ENCODE data around the gene UGGT1.
A peak's percentile ranks its signal among the peaks of the same experiment; 100 is the strongest.
"Not testable (repeated sequence)": the region's sequence is repeated elsewhere in the genome, so short reads cannot be mapped to it uniquely, and the experiment has no call there.

Gene UGGT1

DNA sequence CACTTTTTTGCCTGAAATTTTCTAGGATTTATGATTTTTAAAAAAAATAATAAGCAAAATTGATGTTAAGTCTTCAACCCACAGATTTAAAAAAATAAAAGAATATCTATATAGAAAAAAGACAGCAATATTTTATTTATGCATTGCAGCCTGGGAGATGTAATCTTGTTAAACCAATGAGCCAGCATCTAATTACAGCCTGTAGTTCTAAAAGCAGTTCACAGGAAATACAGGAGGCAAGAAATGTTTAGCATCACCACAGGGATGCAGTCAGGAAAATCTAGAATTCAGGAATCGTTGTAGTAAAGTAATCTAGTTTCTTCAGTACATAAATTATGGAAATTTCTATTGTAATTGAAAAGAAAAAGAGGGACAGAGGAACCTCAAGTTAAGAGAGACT is 17.2 kb downstream of the UGGT1 start:
- DNase-seq, result peak; percentile 2 to 49

DNA sequence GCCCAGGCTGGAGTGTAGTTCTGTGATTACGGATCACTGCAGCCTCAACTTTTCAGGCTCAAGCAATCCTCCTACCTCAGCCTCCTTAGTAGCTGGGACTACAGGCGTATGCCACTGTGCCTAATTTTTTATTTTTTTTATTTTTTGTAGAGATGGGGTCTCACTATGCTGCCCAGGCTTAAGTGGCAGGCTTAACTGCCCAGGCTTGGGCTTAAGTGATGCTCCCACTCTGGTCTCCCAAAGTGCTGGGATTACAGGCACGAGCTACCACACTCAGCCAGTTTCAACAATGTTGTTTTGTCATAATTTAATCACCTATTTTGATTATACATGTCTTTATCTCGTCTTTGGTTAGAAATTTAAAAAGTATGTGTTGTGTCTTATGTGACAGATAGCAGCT is 18.2 kb downstream of the UGGT1 start:
- DNase-seq, result no peak

DNA sequence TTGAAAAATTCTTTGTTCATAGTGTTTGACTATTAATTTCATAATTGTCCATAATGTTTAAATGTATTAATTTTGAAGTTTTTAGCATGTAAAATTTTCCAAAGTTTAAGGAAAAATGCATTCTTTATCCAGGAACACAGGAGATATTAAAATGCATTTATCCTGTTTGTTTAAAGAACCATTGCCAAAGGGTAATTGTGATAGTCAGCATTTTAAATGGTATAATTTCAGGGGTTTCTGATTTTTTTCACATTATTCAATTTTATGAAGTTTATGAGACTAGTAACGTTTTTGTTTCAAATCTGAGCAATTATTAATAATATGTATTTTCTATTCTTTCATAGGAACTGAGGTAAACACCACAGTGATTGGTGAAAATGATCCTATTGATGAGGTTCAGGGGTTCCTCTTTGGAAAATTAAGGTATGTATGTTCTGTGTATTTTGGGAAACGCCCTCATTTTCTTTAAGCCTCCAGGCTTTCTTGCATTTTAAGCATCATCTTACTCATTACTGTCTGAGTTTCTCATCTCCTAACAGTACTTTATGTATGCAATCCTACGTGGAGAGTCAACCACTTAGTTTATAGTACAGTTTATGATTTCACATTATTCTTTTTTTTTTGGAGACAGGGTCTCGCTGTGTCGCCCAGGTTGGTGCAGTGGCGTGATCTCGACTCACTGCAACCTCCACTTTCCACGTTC is 25.1 kb downstream of the UGGT1 start:
- DNase-seq, result no peak

DNA sequence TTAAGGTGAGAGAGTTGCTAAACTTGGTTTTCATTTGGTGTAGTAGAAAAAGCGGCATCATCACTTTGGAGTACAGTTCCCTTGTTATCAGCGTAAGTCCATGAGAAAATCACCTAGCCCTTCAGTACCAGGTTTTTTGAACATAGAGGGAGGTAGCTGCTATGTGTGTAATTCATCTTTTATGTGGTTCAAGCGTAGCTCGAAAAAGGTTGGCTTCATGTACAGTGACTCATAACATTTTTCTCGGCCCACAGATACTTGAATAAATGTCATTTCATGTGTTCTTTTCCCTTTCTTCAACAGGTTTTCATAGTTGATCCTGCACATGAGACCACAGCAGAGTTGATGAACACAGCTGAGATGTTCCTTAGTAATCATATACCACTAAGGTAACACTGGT is 43.6 kb downstream of the UGGT1 start:
- DNase-seq, result no peak

DNA sequence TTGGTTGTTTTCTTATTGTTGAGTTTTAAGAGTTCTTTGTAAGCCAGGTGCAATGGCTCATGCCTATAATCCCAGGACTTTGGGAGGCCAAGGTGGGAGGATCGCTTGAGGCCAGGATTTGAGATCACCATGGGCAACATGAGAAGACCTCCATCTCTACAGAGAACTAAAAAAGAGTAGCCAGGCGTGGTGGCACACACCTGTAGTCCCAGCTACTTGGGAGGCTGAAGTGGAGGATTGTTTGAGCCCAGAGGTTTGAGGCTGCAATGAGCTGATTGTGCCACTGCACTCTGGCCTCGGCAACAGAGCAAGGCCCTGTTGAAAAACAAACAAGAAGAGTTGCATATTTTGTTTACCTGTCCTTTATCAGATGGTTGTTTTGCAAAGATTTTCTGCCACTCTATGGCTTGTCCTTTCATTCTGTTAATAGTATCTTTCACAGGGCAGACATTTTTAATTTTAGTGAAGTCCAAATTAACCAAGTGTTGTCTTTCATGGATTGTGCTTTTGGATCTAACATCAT is 46.2 kb downstream of the UGGT1 start:
- DNase-seq, result no peak

DNA sequence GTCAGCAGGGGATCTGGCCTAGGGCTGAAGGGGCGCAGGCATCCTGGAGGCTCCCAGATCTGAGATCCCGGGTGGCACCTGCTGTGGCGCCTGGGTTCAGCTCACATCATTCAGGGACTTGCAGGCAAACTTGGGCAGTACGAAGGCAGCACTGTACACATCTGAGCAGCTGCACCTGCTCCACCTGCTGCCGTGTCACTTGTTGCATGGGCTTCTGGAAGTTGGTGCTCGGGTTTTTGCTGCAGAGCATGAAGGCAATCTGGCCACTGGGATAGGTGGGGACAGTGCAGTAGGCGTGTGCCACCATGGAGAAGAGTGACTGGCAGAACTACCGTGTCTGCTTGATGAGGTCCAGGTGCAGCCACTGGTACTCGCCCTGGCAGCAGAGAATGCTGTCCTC is 48.6 kb downstream of the UGGT1 start:
- DNase-seq, result no peak

DNA sequence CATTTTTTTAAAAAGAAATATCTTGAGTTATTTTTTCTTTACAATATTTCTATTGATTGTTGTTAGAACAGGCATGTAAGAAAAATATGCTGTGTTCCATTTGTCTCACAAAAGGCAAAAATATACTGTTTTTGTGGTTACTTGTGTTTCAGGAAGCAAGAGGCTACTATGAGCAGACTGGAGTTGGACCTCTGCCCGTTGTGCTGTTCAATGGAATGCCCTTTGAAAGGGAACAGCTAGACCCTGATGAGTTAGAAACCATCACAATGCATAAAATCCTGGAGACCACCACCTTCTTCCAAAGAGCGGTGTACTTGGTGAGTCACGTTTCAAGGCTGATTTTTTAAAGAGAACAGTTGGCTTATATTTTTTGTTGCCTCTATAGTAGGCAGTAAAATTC is 54.7 kb downstream of the UGGT1 start:
- no peak for DNase-seq

DNA sequence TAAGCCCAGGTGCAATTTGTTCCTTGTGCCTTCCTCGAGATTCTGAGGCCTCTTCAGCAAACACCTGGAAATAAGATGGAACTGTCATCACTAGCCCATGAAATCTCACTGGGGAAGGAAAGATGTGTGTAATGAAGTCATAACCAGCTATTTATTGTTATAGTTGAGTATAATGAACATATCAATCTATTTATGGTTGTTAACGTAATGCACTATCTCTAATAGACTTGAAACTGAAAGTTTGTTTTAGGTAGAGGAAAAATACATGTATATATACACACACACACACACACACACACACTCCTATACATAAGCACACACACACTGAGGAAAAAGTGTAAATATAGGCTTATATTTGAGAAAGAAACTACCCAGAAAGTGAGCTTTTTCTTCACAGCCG is 62.8 kb downstream of the UGGT1 start:
- DNase-seq, result no peak

DNA sequence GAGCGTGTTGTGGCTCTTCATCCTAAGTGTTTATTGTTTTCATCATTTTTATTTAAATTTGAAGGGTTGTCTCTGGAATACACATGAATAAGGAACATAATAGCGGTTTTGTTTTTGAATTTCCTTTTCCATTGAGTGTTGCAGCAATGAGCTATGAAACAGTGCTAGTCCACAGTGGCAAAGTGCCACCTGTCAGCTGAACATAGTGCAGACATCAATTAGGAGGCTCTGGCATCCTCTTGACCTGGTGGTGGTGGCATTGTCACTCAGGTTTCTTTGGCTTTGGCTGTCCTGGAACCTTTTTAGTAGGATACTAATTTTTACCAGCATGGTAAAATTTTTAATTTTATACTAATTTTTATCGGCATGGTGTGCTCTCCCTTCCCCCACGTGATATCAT is 63.2 kb downstream of the UGGT1 start:
- DNase-seq, result no peak

DNA sequence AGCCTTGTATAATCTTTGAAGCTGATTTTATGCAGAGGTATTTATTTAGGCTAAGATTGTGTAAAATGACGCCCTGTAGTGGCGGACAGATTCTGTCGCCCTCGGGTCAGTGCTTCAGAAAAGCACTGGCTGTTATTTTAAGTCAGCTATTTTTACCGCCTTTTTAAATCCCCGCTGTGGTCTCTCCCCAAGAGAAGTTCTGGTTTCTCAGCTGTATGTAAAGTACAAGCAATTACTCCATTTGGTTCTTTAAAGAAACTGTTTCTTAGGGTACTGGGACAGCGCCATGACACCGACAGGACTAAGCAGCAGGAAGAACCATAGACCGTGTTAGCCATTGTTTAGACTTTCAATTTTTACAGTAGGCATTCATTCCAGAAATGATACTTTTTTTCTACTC is 65.0 kb downstream of the UGGT1 start:
- DNase-seq, result no peak

DNA sequence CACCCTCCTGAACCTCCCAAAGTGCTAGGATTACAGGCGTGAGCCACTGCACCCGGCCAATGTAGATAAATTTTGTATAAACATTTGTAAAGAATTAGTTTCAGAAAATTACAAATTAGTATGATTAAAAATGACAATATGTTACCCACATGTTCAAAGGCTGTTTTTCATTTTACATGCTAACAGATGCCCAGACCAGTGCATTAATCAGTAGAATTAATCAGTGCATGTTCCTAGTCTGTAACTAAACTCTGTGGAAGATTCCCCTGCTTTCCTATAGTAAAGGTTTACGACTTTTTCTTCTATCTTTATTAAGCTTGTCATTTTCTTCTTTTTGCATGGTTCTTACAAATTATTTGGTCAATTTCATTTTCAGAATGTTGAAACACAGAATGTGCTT is 65.8 kb downstream of the UGGT1 start:
- no peak for DNase-seq

DNA sequence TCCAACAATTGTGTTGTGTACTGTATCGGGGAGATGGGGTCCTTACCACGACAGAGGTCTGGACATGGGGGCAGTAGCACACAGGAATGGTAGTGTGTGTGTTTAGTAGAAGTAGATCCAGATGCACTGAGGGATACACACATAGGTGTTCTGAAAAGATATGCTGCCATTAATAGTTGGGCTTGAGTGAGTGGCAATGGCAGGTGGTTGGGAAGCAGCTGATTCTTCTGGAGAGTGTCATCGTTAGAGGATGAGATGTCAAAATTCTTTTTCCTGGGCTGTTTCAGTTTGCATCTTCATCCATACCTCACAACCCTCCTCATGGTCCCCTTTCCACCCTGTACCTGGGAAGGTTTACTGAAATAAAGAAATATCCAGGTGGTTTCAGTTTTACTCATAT is 66.6 kb downstream of the UGGT1 start:
- DNase-seq, result no peak

DNA sequence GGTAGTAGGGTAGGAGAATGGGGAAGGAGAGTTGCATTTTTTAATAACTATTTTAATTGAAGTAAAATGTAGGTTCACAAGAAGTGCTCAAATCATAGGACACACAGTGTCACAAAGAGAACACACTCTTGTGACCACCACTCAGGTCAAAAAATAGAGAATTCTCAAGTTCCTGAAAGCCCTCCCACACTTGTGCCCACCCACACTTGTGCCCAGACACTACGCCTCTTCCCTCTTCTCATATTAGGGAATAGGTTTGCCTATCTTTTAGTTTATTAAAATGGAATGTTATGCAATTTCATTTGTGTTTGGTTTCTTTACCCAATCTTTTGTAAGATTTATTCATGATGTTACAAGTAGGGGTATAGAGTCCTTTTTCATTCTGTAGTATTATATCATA is 67.2 kb downstream of the UGGT1 start:
- no peak for DNase-seq

DNA sequence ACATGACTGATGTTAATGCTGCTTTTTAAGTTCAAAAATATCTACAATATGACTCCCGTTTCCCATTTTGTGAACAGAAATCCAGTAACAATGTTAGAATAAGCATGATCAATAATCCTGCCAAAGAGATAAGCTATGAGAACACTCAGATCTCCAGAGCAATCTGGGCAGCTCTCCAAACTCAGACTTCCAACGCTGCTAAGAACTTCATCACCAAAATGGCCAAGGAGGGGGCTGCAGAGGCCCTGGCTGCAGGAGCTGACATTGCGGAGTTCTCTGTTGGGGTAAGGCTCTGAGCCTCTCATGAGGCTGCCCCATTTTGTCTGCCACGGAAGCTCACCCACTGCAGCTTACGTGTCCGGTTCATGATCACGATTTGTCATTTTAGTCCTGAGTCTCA is 68.4 kb downstream of the UGGT1 start:
- DNase-seq, result no peak

DNA sequence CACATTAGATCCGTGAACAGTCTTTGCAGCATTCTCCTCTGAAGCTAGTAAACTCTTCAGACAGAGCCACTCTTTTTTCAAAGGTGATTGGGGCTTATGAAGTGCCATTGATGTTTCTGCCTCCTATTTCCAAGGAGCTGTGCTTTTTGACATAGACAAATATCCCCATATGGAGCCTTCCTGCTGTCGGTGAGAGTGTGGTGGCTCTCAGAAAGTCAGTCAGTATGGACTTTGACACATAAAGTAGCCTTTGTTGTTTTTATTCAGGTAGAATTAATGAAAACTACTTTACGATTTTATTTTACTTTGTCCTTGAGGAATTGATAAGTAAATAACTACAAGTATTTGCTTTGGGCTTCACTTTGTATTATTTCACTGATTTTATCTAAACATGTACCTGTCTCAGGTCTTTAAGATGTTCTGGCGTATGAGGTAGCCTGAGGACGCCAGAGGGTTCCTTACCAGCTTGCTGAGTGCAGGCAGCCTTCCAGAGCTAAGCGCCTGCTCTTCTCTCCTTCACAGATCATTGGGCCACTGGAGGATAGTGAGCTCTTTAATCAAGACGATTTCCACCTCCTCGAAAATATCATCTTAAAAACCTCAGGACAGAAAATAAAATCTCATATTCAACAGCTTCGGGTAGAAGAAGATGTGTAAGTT is 69.7 kb downstream of the UGGT1 start:
- DNase-seq, result no peak

DNA sequence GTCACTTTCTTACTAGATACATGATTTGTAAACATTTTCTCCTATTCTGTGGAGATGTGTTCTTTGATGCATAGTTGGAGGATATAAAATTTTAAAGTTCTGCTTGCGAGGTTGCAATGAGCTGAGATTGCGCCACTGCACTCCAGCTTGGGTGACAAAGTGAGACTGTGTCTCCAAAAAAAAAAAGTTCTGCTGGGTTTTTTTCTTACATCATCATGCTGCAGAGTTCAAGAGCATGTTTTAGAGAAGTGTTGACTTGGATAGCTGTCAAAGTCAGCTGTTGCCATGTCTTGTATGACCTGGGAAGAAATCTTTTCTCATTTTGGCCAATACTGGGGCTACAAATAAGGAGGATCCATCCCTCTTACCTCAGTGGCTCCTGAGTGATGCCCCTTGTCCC is 71.3 kb downstream of the UGGT1 start:
- no peak for DNase-seq

DNA sequence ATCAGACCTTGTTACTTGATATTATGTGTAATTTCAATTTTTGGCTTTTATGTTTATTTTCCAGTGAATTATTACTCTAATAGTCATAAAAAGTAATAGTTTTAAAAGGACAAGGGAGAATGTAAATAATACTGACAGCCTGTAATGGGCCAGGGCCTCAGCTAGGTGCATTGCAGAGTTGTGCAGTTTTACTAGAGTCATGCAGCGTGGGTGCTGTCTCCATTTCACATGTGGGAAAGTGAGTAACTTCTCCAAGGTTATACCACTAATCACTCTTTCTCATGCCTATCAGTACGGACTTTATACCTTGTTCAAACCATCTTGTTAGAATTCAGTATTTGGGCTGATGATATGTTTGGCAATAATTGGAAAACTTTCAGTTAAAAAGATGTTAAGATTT is 73.3 kb downstream of the UGGT1 start:
- DNase-seq, result no peak

DNA sequence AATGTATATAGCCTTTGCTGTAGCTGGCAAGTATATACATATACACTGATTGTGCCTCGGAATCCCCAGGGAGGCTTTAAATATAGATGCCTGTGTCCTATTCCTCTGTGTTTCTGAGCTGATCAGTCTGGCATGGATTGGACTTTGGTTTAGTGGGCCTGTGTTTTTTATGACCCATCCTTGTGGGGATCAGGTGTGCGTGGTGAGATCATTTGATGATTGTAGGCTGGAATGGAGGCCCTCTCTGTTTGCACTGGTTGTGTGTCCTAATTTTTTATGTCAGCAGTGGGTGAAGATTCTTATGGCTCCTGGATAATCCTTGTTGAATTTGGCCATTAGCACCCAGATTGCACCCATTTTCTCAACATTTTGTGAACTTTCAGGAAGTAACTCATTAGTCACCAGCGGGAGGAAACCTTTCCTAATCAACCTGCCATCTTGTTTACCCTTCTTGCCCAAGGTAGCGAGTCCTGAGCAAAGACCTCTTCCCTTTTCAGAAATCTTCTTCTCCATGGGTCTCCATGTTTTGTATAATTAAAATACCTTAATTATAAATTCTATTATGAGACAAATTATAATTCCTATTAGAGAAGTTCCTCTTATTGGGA is 75.8 kb downstream of the UGGT1 start:
- no peak for DNase-seq

DNA sequence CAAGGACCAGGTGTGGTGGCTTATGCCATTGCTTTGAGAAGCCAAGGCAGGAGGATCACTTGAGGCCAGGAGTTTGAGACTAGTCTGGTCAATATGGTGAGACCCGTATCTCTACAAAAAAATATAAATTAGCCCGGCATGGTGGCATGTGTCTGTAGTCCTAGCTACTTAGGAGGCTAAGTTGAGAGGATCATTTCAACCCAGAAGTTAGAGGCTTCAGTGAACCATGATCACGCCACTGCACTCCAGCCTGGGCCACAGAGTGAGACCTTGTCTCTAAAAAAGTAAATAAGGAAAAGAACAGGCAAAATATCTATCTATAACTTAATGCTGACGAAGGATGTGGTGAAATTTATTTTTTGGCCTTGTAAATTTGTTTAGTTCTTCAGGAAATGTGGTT is 78.1 kb downstream of the UGGT1 start:
- DNase-seq, result no peak

DNA sequence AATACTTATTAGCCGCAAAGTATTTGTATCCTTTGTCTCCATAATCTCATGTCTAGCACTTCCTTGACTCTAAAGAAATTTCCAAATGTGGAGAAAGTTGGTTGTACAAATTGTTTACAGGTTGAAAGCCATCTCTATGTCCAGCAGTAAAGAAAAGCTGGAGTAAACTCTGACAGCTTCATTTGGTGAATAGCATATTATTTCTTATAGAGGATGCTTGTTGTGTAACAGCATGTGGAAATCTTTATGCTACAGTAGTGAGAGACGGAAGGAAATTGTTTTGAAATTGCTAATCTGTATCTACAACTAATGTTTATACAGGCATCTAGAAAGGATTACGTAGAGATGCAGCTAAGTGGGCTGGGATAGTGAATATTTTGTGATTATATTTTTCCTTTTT is 78.5 kb downstream of the UGGT1 start:
- DNase-seq, result no peak

DNA sequence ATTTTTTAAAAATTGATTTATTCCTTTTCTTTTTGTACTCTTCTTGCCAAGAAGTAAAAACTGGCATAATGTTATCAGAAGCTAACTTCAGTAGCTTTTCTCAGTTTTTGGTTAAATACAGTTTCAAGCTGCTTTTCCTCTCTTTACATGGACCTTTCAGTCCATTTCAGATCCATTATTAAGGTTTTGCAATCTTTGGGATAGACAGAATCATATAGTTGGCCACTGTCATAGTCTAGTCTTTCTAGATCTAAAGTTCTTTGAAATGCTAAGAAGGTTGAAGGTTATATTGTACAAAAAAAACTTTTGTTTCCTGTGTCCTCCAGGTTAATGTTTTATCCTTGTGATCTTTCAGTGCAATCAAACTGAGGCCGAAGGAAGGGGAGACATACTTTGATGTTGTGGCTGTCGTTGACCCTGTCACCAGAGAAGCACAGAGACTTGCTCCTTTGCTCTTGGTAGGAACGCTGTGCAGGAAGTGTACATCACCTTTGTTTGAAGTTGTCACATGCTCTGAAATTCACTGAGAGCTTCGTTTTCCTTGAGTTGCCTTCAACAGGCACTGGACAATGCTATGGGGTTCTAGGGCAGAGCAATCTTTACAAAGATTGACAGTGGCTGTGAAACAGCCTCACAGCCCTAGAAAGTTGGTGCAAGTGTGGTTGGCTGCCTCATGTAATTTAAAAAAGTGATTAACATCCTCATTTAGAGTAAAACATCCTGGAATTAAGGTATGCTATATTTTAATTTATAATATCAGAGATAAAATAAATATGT is 79.1 kb downstream of the UGGT1 start:
- no peak for DNase-seq

DNA sequence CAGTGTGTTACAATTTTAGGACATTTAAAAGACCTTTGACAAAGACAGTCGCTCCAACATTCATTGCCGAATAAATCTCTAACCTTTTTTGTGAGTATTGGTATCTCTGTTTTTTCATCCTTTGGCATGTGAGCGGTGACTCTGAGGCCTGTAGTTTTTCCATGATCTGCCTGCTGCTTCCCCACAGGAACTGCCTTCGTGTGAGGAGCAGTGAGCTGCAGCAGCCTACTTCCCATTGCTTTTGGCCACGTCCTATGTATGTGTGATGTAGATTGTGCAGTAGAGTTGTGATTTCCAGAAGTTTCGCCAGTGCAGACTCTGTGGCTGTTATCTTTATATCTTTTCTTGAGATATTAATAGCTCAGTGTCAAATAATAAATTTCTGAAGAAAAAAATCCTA is 79.8 kb downstream of the UGGT1 start:
- no peak for DNase-seq

DNA sequence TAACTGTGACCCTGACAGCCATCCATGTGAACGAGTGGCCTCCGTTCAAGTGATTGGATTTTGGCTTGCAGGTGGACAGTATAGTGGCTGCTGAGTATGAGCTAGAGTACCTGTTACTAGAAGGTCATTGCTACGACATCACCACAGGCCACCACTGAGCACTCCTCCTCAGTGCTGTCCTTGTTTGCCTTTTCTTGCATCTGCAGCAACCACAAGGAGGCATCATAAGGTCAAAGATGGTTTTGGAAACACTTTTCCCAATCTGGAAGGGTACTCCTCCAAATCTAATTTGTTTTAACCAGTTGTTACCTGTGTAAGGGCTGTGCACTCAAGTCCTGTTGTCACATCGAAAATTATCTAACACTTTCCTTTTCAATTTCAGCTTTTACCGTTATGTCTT is 81.2 kb downstream of the UGGT1 start:
- DNase-seq, result no peak

DNA sequence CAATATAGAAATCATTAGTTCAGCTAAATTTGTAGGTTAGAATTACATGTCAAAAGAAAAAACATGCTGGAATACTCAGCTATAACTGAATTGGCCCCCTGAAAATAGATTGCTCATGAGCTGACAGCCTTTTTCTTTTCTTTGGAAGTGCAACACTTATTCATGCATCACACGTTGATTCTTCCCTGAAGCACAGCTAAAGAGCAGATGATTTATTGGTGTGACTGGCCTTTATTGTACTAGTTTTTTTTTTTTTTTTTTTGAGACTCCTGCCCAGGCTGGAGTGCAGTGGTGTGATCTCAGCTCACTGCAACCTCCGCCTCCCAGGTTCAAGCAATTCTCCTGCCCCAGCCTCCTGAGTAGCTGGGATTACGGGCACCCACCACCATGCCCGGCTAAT is 83.1 kb downstream of the UGGT1 start:
- not testable (repeated sequence) for DNase-seq
